HUDEP-2 (cell line): ENCODE results near the gene CNKSR2.

Experiments used
- DNase-seq, 76 experiments: peaks; one replicate each; lab custom pipeline; 2025; ENCODE audit not compliant: unreplicated experiment in 76 of 76; lab: John Stamatoyannopoulos, UW

Gene CNKSR2

GRCh38 chrX:21590012-21590776, 216.0 kb downstream of the CNKSR2 start:
- no peak for DNase-seq

GRCh38 chrX:21606002-21606401, 231.8 kb downstream of the CNKSR2 start:
- DNase-seq, result no peak

GRCh38 chrX:21610168-21610567, 235.9 kb downstream of the CNKSR2 start:
- no peak for DNase-seq

GRCh38 chrX:21612154-21612553, 237.9 kb downstream of the CNKSR2 start:
- no peak for DNase-seq

GRCh38 chrX:21616386-21616785, 242.2 kb downstream of the CNKSR2 start:
- no peak for DNase-seq

- DNase-seq, result no peak
Observed at GRCh38 chrX:21620234-21620633, 246.0 kb downstream of the CNKSR2 start.

GRCh38 chrX:21623778-21624501, 249.7 kb downstream of the CNKSR2 start:
- no peak for DNase-seq

- DNase-seq, result no peak
Observed at GRCh38 chrX:21632027-21632426, 257.8 kb downstream of the CNKSR2 start.

GRCh38 chrX:21638311-21638710, 264.1 kb downstream of the CNKSR2 start:
- no peak for DNase-seq

GRCh38 chrX:21639775-21640174, 265.6 kb downstream of the CNKSR2 start:
- DNase-seq, result no peak

- DNase-seq, result no peak
Observed at GRCh38 chrX:21645431-21645830, 271.2 kb downstream of the CNKSR2 start.

GRCh38 chrX:21645886-21646285, 271.7 kb downstream of the CNKSR2 start:
- DNase-seq, result no peak

- no peak for DNase-seq
Observed at GRCh38 chrX:21655901-21656586, 281.8 kb downstream of the CNKSR2 start.

- no peak for DNase-seq
Observed at GRCh38 chrX:21656587-21657317, 282.5 kb downstream of the CNKSR2 start.

- no peak for DNase-seq
Observed at GRCh38 chrX:21657318-21658151, 283.3 kb downstream of the CNKSR2 start.

- DNase-seq, result no peak
Observed at GRCh38 chrX:21658152-21658737, 284.0 kb downstream of the CNKSR2 start, which contains the start of gene KLHL34. TSS of gene KLHL34 (minus strand) at chrX:21658330. CDS start at chrX:21657788, 542 bp downstream.

GRCh38 chrX:21658746-21659145, 284.5 kb downstream of the CNKSR2 start:
- no peak for DNase-seq

- DNase-seq, result no peak
Observed at GRCh38 chrX:21659320-21659719, 285.1 kb downstream of the CNKSR2 start.

GRCh38 chrX:21660156-21660555, 285.9 kb downstream of the CNKSR2 start:
- no peak for DNase-seq

GRCh38 chrX:21661316-21661715, 287.1 kb downstream of the CNKSR2 start:
- no peak for DNase-seq
